AG09319 (cell line): ENCODE results near the gene TGM5.

Experiments
- DNase-seq: peaks from one replicate; pipeline ENCODE4 v3.0.0-alpha.2; 2010; ENCODE audit warnings: low read depth; ENCODE audit errors: extremely low read depth
- CTCF ChIP-seq: IDR thresholded peaks from 2 replicates; pipeline ENCODE4 v1.5.1; 2011; ENCODE audit warnings: low read depth, mild to moderate bottlenecking, inconsistent platforms, low read length, moderate library complexity

TGM5 gene

GRCh38 chr15:43243020-43243645 is 23.6 kb downstream of the TGM5 start:
- TF ChIP-seq CTCF: no peak

GRCh38 chr15:43242616-43243015 is 24.1 kb downstream of the TGM5 start:
- no peak for TF ChIP-seq CTCF
- no peak for DNase-seq

More at GRCh38 chr15:43243020-43243645, 23.6 kb downstream of the TGM5 start:
- no peak for DNase-seq

- TF ChIP-seq CTCF: no peak
- DNase-seq: peak; percentile 44
Measured at GRCh38 chr15:43241100-43241499, 25.6 kb downstream of the TGM5 start.

- no peak for DNase-seq
- no peak for TF ChIP-seq CTCF
Measured at GRCh38 chr15:43239732-43240491, 26.8 kb downstream of the TGM5 start.

DNA sequence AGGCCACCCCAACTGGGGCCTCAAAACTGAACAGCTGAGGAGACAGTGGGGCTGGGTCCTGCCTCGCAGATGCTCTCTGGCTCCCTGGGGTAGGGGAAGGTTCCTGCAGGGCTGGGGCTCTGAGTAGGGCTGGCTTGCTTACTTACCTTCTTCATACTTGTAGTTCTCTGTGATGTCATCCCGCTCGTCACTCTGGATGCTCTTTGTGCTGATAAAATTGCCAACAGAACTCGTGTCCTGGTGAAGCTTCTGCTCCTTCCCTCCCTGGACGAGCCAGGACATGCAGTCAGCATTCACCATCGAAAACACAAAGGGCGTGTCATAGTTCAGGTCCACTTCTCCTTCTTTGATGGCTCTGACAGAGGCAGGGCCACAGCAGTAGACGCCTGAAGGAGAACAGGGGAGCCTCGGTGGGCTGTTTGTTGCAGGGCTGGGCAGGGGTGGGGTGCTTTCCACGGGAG is 28.0 kb downstream of the TGM5 start:
- no peak for TF ChIP-seq CTCF
- DNase-seq: no peak

DNA sequence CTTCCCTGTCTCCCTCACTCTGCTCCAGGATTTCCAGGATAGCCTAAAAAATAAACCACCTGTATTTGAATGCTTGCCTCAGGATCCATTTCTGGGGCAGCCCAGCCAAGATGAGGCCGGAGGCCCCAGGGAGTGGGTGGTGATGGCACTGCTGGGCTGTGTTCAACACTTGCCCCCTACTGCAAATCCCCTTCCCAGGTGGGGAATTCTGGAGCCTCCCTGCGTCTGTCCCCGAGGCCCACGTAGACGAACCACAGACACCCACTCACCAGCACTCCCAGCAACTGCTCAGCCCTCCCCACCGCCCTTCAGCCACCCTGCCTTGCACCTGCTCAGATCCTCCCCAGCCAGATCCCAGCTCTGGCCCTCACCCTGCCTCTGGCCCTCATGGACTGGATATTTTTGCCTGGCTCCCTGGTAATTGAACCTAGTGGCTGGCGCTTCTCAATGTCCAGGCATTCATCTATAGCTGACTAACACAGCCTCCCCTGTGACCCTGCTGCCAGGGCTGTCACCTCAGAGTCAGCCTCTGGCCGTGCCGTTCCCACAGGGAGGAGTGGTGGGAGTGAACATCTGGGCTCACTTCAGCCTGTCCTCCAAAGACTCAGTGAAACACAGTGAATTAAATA is 28.8 kb downstream of the TGM5 start:
- no peak for TF ChIP-seq CTCF
- DNase-seq: no peak

DNA sequence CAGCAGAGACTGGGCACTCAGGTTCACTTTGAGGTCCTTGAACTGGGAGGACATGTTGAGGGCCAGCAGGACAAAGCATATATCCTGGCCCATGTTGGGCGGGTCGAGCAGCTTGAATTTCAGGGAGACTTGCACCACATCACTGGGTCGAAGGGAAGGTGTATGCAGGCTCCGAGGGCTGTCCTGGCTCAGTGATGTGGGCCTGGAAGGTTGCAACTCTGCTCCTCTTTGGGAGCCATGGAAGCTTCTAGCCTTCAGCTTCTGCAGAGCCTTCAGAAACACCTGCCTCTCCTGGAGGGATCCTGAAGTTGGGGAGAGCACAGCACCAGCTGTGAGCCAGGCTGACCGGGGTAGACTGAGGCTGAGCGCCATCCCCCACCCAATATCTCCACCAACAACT is 31.2 kb downstream of the TGM5 start:
- no peak for TF ChIP-seq CTCF
- DNase-seq: no peak
